ENCODE results near the gene TNFSF18.

DNA sequence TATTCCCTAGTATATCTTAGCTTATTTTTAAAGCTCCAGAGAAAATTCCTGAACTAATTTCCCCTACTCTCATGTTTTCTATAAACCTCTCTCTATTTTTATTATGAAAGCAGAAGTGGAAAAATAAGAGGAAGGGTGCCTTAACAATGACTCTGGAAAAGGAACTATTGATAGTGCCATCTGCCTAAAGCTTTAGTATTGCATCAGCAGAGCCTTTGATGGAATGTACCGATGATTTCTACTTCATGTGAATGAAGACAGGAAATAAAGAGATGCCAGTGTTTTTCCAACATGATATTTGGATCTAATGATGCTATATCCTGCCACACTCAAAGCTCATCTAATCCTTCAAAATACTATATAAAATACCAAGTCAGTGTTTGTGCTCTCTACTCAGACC is 35.1 kb downstream of the TNFSF18 start:
- TF ChIP-seq, protein P1, sequence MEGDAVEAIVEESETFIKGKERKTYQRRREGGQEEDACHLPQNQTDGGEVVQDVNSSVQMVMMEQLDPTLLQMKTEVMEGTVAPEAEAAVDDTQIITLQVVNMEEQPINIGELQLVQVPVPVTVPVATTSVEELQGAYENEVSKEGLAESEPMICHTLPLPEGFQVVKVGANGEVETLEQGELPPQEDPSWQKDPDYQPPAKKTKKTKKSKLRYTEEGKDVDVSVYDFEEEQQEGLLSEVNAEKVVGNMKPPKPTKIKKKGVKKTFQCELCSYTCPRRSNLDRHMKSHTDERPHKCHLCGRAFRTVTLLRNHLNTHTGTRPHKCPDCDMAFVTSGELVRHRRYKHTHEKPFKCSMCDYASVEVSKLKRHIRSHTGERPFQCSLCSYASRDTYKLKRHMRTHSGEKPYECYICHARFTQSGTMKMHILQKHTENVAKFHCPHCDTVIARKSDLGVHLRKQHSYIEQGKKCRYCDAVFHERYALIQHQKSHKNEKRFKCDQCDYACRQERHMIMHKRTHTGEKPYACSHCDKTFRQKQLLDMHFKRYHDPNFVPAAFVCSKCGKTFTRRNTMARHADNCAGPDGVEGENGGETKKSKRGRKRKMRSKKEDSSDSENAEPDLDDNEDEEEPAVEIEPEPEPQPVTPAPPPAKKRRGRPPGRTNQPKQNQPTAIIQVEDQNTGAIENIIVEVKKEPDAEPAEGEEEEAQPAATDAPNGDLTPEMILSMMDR (IDR thresholded peaks at IDR 0.05): no peak
- TF ChIP-seq POLR2A (IDR thresholded peaks at IDR 0.05): no peak
